ENCODE data around the gene DTX1.
"Not testable (repeated sequence)": the region's sequence is repeated elsewhere in the genome, so short reads cannot be mapped to it uniquely, and the experiment has no call there.

Gene DTX1

GRCh38 chr12:113137861-113138783, 81.6 kb downstream of the DTX1 start:
- no peak for DNase-seq

- no peak for DNase-seq
These were observed 82.3 kb downstream of the DTX1 start for GRCh38 chr12:113138826-113139225.

- no peak for DNase-seq
These were observed 84.2 kb downstream of the DTX1 start for GRCh38 chr12:113140706-113141105.

GRCh38 chr12:113141716-113142115, 85.2 kb downstream of the DTX1 start:
- DNase-seq = not testable (repeated sequence)

- DNase-seq = no peak
These were observed 85.8 kb downstream of the DTX1 start for GRCh38 chr12:113142173-113142885.

- DNase-seq = no peak
These were observed 86.4 kb downstream of the DTX1 start for GRCh38 chr12:113142886-113143332.

- DNase-seq = no peak
These were observed 87.4 kb downstream of the DTX1 start for GRCh38 chr12:113143959-113144358.

- DNase-seq = no peak
These were observed 88.3 kb downstream of the DTX1 start for GRCh38 chr12:113144806-113145205.

GRCh38 chr12:113145720-113146551, 89.4 kb downstream of the DTX1 start:
- no peak for DNase-seq

- no peak for DNase-seq
These were observed 90.5 kb downstream of the DTX1 start for GRCh38 chr12:113146999-113147398.

Measured in activated gamma-delta T cell (primary cell).